CD4-positive, alpha-beta T cell (primary cell): ENCODE data around the gene VPS8. TPM values are rescaled to one million over a fixed set of nuclear protein-coding genes. Genes with fewer than 3 reads are reported as not detected.
"Not testable (repeated sequence)": the region's sequence is repeated elsewhere in the genome, so short reads cannot be mapped to it uniquely, and the experiment has no call there.

Experiments
- ATAC-seq: fragments of 200-7000 bp; cut with Tn5 transposase; one replicate; pipeline ENCODE4 v1.10.0; 2022; ENCODE audit warnings: mild to moderate bottlenecking; ENCODE audit not compliant: poor library complexity
- CTCF ChIA-PET: fragments of 350-600 bp; sonication (Branson Sonifier 250); formaldehyde crosslinking; loops from one replicate; lab custom pipeline; 2021; ENCODE audit warnings: antibody characterized with exemption, inconsistent platforms; lab: Charles Lee
- POLR2A ChIA-PET: fragments of 350-600 bp; sonication (Branson Sonifier 250); formaldehyde crosslinking; loops from one replicate; lab custom pipeline; 2021; ENCODE audit warnings: antibody characterized with exemption, inconsistent platforms; lab: Charles Lee
- DNase-seq, 14 experiments: peaks; one replicate each; pipeline ENCODE4 v3.0.0-alpha.2; 2013 to 2020; ENCODE audit warnings: mixed read lengths in 2 of 14
- H3K27ac ChIP-seq, 2 donors: one replicate each; pipeline versions ENCODE4 v1.5.1 to v1.7.0; 2013; ENCODE audit warnings: low read length in 2 of 2, low read depth in 1 of 2, mild to moderate bottlenecking in 1 of 2
- H3K27me3 ChIP-seq, 2 experiments: 1 replicate in 1 of 2; 2 replicates in 1 of 2; pipeline versions ENCODE4 v1.6.1 to v1.7.0; 2013; ENCODE audit warnings: low read length in 2 of 2, control low read depth in 1 of 2, mild to moderate bottlenecking in 1 of 2, moderate library complexity in 1 of 2; ENCODE audit not compliant: insufficient read depth in 2 of 2, control insufficient read depth in 1 of 2
- H3K36me3 ChIP-seq: one replicate; pipeline ENCODE4 v1.6.1; 2013; ENCODE audit warnings: low read length, control low read depth; ENCODE audit not compliant: insufficient read depth
- H3K4me1 ChIP-seq: one replicate; pipeline ENCODE4 v1.6.1; 2013; ENCODE audit warnings: low read length, control low read depth; ENCODE audit not compliant: insufficient read depth
- H3K4me3 ChIP-seq: one replicate; pipeline ENCODE4 v1.5.1; 2013; ENCODE audit warnings: mild to moderate bottlenecking, low read length, moderate library complexity
- H3K9me3 ChIP-seq, 2 experiments: 1 replicate in 1 of 2; 2 replicates in 1 of 2; pipeline versions ENCODE4 v1.6.1 to v1.7.0; 2013; ENCODE audit warnings: low read length in 2 of 2, mild to moderate bottlenecking in 2 of 2, control low read depth in 1 of 2, moderate library complexity in 1 of 2; ENCODE audit not compliant: control insufficient read depth in 1 of 2, insufficient read depth in 1 of 2
- H3K27ac Mint-ChIP-seq: one replicate; pipeline ENCODE4 v1.8.0; 2020; ENCODE audit warnings: mixed read lengths
- H3K27me3 Mint-ChIP-seq: one replicate; pipeline ENCODE4 v1.8.0; 2021; ENCODE audit warnings: mixed read lengths
- H3K36me3 Mint-ChIP-seq: one replicate; pipeline ENCODE4 v1.8.0; 2021; ENCODE audit warnings: low read depth, mixed read lengths
- H3K4me1 Mint-ChIP-seq: one replicate; pipeline ENCODE4 v1.8.0; 2021; ENCODE audit warnings: low read depth, mixed read lengths
- H3K4me3 Mint-ChIP-seq: one replicate; pipeline ENCODE4 v1.8.0; 2020; ENCODE audit warnings: mild to moderate bottlenecking, mixed read lengths
- H3K9me3 Mint-ChIP-seq: one replicate; pipeline ENCODE4 v1.8.0; 2020; ENCODE audit warnings: mixed read lengths
- intact Hi-C, 2 experiments: fragments of 100-400 bp; cut with DNase I in 1 of 2; cut with micrococcal nuclease in 1 of 2; formaldehyde crosslinking; loops; one replicate each; pipeline versions ENCODE4 v1.15.1 to v1.9.0; 2023 to 2025; cut with DNase I, micrococcal nuclease
- total RNA-seq, 174 experiments: library from RNA in 2 of 174; stranded (reverse) in 2 of 174; gene quantifications; one replicate each; pipeline ENCODE4 v1.2.3 and lab custom pipeline; 2021 to 2026
- TF ChIP-seq, protein P1 (sequence below): fragments of 200-600 bp; IDR thresholded peaks from one replicate; pipeline ENCODE4 v1.8.0; 2022; ENCODE audit warnings: antibody characterized with exemption, mild to moderate bottlenecking

VPS8 gene
- total RNA-seq, 2 experiments from 2014 or later, result 56.8 to 61.2 TPM

GRCh38 chr3:185009650-185010049 is 197.7 kb downstream of the VPS8 start:
- CTCF ChIA-PET, result interaction anchor here (0.8 kb wide), 1 partner anchor 10 kb away, joined by 3 read pairs; no protein-coding TSS in a partner anchor

DNA sequence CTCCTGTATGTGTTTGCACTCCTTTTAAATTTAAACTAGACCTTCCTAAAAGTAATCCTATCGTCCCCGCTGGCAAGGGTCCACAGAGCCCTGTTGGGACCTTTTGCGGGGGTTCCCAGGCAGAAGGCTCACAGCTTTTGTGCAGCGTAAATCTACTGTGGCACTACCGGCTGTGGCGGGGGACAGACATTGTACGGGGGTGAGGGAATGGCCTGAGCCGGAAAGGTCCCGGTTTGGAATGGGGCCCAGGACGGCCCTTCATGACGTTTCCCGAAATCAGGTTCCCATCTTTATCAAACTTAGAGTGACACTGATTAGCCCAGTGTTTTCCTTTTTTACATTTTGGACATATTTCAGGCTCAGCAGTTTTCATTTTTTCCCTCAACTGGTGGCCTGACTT is 205.6 kb downstream of the VPS8 start:
- CTCF ChIA-PET, H3K9me3 ChIP-seq, POLR2A ChIA-PET, H3K27ac Mint-ChIP-seq, H3K4me1 Mint-ChIP-seq, H3K27ac ChIP-seq, H3K27me3 Mint-ChIP-seq, ATAC-seq, intact Hi-C loops, H3K4me3 ChIP-seq, H3K9me3 Mint-ChIP-seq, DNase-seq, H3K4me1 ChIP-seq, H3K27me3 ChIP-seq, H3K4me3 Mint-ChIP-seq: not testable (repeated sequence)
- peaks cover 98% of the 10 kb centered on the region for H3K36me3 Mint-ChIP-seq
- peaks cover 11% of the 10 kb centered on the region for H3K36me3 ChIP-seq

More at GRCh38 chr3:185009650-185010049, 197.7 kb downstream of the VPS8 start:
- no peaks in the 10 kb centered on the region for H3K27me3 Mint-ChIP-seq
- no peak overlapping the region for H3K4me3 ChIP-seq
- TF ChIP-seq, protein P1, sequence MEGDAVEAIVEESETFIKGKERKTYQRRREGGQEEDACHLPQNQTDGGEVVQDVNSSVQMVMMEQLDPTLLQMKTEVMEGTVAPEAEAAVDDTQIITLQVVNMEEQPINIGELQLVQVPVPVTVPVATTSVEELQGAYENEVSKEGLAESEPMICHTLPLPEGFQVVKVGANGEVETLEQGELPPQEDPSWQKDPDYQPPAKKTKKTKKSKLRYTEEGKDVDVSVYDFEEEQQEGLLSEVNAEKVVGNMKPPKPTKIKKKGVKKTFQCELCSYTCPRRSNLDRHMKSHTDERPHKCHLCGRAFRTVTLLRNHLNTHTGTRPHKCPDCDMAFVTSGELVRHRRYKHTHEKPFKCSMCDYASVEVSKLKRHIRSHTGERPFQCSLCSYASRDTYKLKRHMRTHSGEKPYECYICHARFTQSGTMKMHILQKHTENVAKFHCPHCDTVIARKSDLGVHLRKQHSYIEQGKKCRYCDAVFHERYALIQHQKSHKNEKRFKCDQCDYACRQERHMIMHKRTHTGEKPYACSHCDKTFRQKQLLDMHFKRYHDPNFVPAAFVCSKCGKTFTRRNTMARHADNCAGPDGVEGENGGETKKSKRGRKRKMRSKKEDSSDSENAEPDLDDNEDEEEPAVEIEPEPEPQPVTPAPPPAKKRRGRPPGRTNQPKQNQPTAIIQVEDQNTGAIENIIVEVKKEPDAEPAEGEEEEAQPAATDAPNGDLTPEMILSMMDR, result no peak
- peaks cover 3 to 24% of the 10 kb centered on the region in 2 experiments for H3K9me3 ChIP-seq
- no peak overlapping the region for H3K27ac Mint-ChIP-seq
- no peaks in the 10 kb centered on the region for H3K4me1 ChIP-seq
- DNase-seq (no peak), ATAC-seq (no peak)
- intact Hi-C loops, result no loop called here
- H3K4me1 Mint-ChIP-seq, result no peaks in the 10 kb centered on the region
- peaks cover 93% of the 10 kb centered on the region for H3K36me3 Mint-ChIP-seq
- no peak overlapping the region for H3K27ac ChIP-seq
- POLR2A ChIA-PET, result no interaction called here
- no peaks in the 10 kb centered on the region for H3K27me3 ChIP-seq
- H3K4me3 Mint-ChIP-seq, result no peak overlapping the region
- peaks cover 15% of the 10 kb centered on the region for H3K36me3 ChIP-seq
- peaks cover 18% of the 10 kb centered on the region for H3K9me3 Mint-ChIP-seq

DNA sequence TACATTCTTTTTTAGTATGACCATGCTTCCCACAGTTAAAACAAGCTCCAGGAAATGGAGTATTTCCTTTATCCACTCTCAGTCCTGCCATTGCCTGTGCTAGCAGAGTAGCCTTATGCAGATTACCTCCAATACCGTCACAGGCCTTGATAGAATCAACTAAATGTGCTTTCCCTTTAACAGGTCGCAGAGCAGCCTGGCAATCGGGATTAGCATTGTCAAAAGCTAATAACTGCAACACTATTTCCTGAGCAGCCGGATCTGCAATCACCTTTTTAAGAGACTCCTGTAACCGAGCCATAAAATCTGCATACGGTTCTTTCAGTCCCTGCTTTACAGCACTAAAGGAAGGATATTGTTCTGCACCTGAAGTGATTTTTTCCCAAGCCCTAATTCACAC is 206.0 kb downstream of the VPS8 start:
- H3K9me3 ChIP-seq, H3K27me3 Mint-ChIP-seq, H3K27ac Mint-ChIP-seq, H3K27ac ChIP-seq, ATAC-seq, H3K4me1 ChIP-seq, DNase-seq, H3K4me1 Mint-ChIP-seq, intact Hi-C loops, H3K4me3 Mint-ChIP-seq, H3K4me3 ChIP-seq, CTCF ChIA-PET, POLR2A ChIA-PET, H3K9me3 Mint-ChIP-seq, H3K27me3 ChIP-seq: not testable (repeated sequence)
- H3K36me3 ChIP-seq, result peaks cover 11% of the 10 kb centered on the region
- H3K36me3 Mint-ChIP-seq, result peaks cover 98% of the 10 kb centered on the region

- ATAC-seq (no peak), DNase-seq (no peak)
- no peaks in the 10 kb centered on the region for H3K27me3 ChIP-seq
- intact Hi-C loops, result no loop called here
- H3K36me3 Mint-ChIP-seq, result peaks cover 96% of the 10 kb centered on the region
- H3K27ac ChIP-seq, result no peak overlapping the region
- H3K4me1 Mint-ChIP-seq, result no peaks in the 10 kb centered on the region
- H3K27me3 Mint-ChIP-seq, result no peaks in the 10 kb centered on the region
- H3K36me3 ChIP-seq, result peaks cover 25% of the 10 kb centered on the region
- H3K9me3 ChIP-seq, result peaks cover 5 to 7% of the 10 kb centered on the region in 2 experiments
- ChIA-PET POLR2A (no interaction called here), CTCF (interaction anchor here (1.1 kb wide), 1 partner anchor 23 kb away, joined by 3 read pairs; no protein-coding TSS in a partner anchor)
- no peak overlapping the region for H3K4me3 ChIP-seq
- no peaks in the 10 kb centered on the region for H3K4me1 ChIP-seq
- TF ChIP-seq, protein P1, result no peak
- no peak overlapping the region for H3K4me3 Mint-ChIP-seq
- H3K27ac Mint-ChIP-seq, result no peak overlapping the region
- H3K9me3 Mint-ChIP-seq, result no peaks in the 10 kb centered on the region
Measured at GRCh38 chr3:185021256-185021655, 209.3 kb downstream of the VPS8 start.
